HepG2 (cell line): ENCODE measurements around the gene BOLA2B. TPM values are rescaled to one million over a fixed set of nuclear protein-coding genes. Genes with fewer than 3 reads are reported as not detected.

Source experiments
- ARHGAP35 ChIP-seq: sonication (generic); formaldehyde crosslinking; IDR thresholded peaks from 2 replicates; pipeline ENCODE4 v1.9.0; 2022; ENCODE audit warnings: mild to moderate bottlenecking, inconsistent platforms, moderate library complexity, missing genetic modification reagents, borderline replicate concordance
- KDM4B ChIP-seq: sonication (generic); formaldehyde crosslinking; IDR thresholded peaks from 2 replicates; pipeline ENCODE4 v1.4.0; 2020; ENCODE audit warnings: missing genetic modification reagents
- NONO ChIP-seq, 2 experiments: fragments of 450-650 bp in 1 of 2; sonication (generic) in 1 of 2; formaldehyde crosslinking in 1 of 2; IDR thresholded peaks in 1 of 2; conservative IDR thresholded peaks in 1 of 2; 2 replicates each; pipeline versions ENCODE4 v1.6.1 to v1.8.0; 2017 to 2022; ENCODE audit warnings: mild to moderate bottlenecking in 1 of 2, missing genetic modification reagents in 1 of 2, moderate library complexity in 1 of 2
- RBM22 ChIP-seq: fragments of 200-400 bp; formaldehyde crosslinking; optimal IDR thresholded peaks from 2 replicates; pipeline ENCODE3; 2017; ENCODE audit warnings: mild to moderate bottlenecking, low read length, moderate library complexity
- REXO4 ChIP-seq: sonication (generic); formaldehyde crosslinking; IDR thresholded peaks from 2 replicates; pipeline ENCODE4 v1.8.0; 2022; ENCODE audit warnings: missing genetic modification reagents, mild to moderate bottlenecking, borderline replicate concordance
- ZFAT ChIP-seq: sonication (generic); formaldehyde crosslinking; conservative IDR thresholded peaks from 2 replicates; pipeline ENCODE4 v1.8.1; 2023; ENCODE audit warnings: missing genetic modification reagents, inconsistent platforms
- ZKSCAN8 ChIP-seq: IDR thresholded peaks from 2 replicates; pipeline ENCODE4 v1.6.1; 2016; ENCODE audit warnings: borderline replicate concordance, missing genetic modification reagents, missing compliant biosample characterization
- ZNF619 ChIP-seq: sonication (generic); formaldehyde crosslinking; IDR thresholded peaks from 2 replicates; pipeline ENCODE4 v1.4.0; 2020; ENCODE audit warnings: mild to moderate bottlenecking, missing genetic modification reagents
- ZNF709 ChIP-seq: sonication (generic); formaldehyde crosslinking; IDR thresholded peaks from 2 replicates; pipeline ENCODE4 v1.5.0; 2020; ENCODE audit warnings: mild to moderate bottlenecking, missing genetic modification reagents
- ZNF780A ChIP-seq: sonication (generic); formaldehyde crosslinking; IDR thresholded peaks from 2 replicates; pipeline ENCODE4 v1.8.0; 2022; ENCODE audit warnings: mild to moderate bottlenecking, missing genetic modification reagents, moderate library complexity
- polyA plus RNA-seq, 8 experiments: library from polyadenylated mRNA; depleted of rRNA in 3 of 8; stranded (reverse) in 7 of 8; unstranded in 1 of 8; fragments of >200 nt; fragmentation: Illumina TruSeq in 4 of 8; extraction: Trizol in 4 of 8; gene quantifications; 2 replicates each; pipeline versions ENCODE4 v1.2.1 to v1.2.3, GENCODE V29; 2011 to 2016; ENCODE audit warnings: low read depth in 4 of 8, missing spikeins in 1 of 8, mixed read lengths in 1 of 8; ENCODE audit not compliant: insufficient read depth in 1 of 8
- total RNA-seq, 5 experiments: library from RNA; depleted of rRNA; stranded (reverse); fragments of >200 nt; fragmentation: Illumina TruSeq; extraction: Trizol; gene quantifications; 2 replicates each; pipeline ENCODE4 v1.2.3, GENCODE V29; 2016; ENCODE audit warnings: low read depth in 1 of 5
- TF ChIP-seq, protein P1 (sequence below): sonication (generic); formaldehyde crosslinking; IDR thresholded peaks from 2 replicates; pipeline ENCODE4 v1.4.0; 2020; ENCODE audit warnings: missing genetic modification reagents, borderline replicate concordance
- TF ChIP-seq, protein P2 (sequence below): IDR thresholded peaks from 2 replicates; pipeline ENCODE4 v1.6.1; 2016; ENCODE audit warnings: mild to moderate bottlenecking
- TF ChIP-seq, protein P3 (sequence below): sonication (generic); formaldehyde crosslinking; IDR thresholded peaks from 2 replicates; pipeline ENCODE4 v1.4.0; 2020; ENCODE audit warnings: missing genetic modification reagents, borderline replicate concordance
- TF ChIP-seq, protein P4 (sequence below): sonication (generic); formaldehyde crosslinking; IDR thresholded peaks from 2 replicates; pipeline ENCODE4 v1.5.1; 2020; ENCODE audit warnings: missing genetic modification reagents, mild to moderate bottlenecking, borderline replicate concordance

BOLA2B gene
- total and polyA plus RNA-seq, 2 of the 13 experiments (the other 11 are each of a cell fraction or from before 2014, with no cell fraction given): 63.8 to 295 TPM

DNA sequence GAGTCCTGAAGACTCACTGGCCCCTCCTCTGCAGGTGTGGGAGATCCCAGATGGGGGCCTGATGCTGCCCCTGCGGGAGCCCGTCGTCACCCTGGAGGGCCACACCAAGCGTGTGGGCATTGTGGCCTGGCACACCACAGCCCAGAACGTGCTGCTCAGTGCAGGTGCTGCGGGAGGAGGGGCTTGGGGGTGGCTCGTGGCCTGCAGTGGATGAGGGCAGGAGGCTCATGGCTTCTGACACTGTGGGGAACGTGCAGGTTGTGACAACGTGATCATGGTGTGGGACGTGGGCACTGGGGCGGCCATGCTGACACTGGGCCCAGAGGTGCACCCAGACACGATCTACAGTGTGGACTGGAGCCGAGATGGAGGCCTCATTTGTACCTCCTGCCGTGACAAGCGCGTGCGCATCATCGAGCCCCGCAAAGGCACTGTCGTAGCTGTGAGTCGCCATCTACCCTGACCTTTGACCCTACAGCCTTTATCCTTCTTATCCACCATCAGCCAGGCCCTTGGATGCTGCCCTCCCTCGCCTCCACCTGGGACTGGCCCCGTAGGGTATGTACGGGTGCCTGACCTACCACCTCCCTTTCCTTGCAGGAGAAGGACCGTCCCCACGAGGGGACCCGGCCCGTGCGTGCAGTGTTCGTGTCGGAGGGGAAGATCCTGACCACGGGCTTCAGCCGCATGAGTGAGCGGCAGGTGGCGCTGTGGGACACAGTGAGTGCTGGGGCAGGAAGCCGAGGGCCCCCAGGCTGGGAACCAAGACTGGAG is 6.5 kb downstream of the BOLA2B start (continued):
- TF ChIP-seq, protein P1, sequence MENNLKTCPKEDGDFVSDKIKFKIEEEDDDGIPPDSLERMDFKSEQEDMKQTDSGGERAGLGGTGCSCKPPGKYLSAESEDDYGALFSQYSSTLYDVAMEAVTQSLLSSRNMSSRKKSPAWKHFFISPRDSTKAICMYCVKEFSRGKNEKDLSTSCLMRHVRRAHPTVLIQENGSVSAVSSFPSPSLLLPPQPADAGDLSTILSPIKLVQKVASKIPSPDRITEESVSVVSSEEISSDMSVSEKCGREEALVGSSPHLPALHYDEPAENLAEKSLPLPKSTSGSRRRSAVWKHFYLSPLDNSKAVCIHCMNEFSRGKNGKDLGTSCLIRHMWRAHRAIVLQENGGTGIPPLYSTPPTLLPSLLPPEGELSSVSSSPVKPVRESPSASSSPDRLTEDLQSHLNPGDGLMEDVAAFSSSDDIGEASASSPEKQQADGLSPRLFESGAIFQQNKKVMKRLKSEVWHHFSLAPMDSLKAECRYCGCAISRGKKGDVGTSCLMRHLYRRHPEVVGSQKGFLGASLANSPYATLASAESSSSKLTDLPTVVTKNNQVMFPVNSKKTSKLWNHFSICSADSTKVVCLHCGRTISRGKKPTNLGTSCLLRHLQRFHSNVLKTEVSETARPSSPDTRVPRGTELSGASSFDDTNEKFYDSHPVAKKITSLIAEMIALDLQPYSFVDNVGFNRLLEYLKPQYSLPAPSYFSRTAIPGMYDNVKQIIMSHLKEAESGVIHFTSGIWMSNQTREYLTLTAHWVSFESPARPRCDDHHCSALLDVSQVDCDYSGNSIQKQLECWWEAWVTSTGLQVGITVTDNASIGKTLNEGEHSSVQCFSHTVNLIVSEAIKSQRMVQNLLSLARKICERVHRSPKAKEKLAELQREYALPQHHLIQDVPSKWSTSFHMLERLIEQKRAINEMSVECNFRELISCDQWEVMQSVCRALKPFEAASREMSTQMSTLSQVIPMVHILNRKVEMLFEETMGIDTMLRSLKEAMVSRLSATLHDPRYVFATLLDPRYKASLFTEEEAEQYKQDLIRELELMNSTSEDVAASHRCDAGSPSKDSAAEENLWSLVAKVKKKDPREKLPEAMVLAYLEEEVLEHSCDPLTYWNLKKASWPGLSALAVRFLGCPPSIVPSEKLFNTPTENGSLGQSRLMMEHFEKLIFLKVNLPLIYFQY (CRISPR knock-in tag): no peak
- TF ChIP-seq REXO4: no peak
- TF ChIP-seq ZFAT (CRISPR knock-in tag): no peak
- no peak for TF ChIP-seq ARHGAP35 (CRISPR knock-in tag)
- TF ChIP-seq NONO (IDR thresholded peaks at IDR 0.05): no peak
- TF ChIP-seq NONO (CRISPR knock-in tag; conservative IDR thresholded peaks at IDR 0.05): peak; percentile 51; the same call in 1 of the 2 replicates
- TF ChIP-seq, protein P2, sequence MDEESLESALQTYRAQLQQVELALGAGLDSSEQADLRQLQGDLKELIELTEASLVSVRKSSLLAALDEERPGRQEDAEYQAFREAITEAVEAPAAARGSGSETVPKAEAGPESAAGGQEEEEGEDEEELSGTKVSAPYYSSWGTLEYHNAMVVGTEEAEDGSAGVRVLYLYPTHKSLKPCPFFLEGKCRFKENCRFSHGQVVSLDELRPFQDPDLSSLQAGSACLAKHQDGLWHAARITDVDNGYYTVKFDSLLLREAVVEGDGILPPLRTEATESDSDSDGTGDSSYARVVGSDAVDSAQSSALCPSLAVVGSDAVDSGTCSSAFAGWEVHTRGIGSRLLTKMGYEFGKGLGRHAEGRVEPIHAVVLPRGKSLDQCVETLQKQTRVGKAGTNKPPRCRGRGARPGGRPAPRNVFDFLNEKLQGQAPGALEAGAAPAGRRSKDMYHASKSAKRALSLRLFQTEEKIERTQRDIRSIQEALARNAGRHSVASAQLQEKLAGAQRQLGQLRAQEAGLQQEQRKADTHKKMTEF (CRISPR knock-in tag): no peak
- TF ChIP-seq ZNF619: peak; percentile 71; the same call in 1 of the 2 replicates
- TF ChIP-seq ZNF709: no peak
- TF ChIP-seq, protein P3, sequence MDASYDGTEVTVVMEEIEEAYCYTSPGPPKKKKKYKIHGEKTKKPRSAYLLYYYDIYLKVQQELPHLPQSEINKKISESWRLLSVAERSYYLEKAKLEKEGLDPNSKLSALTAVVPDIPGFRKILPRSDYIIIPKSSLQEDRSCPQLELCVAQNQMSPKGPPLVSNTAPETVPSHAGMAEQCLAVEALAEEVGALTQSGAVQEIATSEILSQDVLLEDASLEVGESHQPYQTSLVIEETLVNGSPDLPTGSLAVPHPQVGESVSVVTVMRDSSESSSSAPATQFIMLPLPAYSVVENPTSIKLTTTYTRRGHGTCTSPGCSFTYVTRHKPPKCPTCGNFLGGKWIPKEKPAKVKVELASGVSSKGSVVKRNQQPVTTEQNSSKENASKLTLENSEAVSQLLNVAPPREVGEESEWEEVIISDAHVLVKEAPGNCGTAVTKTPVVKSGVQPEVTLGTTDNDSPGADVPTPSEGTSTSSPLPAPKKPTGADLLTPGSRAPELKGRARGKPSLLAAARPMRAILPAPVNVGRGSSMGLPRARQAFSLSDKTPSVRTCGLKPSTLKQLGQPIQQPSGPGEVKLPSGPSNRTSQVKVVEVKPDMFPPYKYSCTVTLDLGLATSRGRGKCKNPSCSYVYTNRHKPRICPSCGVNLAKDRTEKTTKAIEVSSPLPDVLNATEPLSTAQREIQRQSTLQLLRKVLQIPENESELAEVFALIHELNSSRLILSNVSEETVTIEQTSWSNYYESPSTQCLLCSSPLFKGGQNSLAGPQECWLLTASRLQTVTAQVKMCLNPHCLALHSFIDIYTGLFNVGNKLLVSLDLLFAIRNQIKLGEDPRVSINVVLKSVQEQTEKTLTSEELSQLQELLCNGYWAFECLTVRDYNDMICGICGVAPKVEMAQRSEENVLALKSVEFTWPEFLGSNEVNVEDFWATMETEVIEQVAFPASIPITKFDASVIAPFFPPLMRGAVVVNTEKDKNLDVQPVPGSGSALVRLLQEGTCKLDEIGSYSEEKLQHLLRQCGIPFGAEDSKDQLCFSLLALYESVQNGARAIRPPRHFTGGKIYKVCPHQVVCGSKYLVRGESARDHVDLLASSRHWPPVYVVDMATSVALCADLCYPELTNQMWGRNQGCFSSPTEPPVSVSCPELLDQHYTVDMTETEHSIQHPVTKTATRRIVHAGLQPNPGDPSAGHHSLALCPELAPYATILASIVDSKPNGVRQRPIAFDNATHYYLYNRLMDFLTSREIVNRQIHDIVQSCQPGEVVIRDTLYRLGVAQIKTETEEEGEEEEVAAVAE: no peak
- no peak for TF ChIP-seq KDM4B (CRISPR knock-in tag)
- TF ChIP-seq, protein P4, sequence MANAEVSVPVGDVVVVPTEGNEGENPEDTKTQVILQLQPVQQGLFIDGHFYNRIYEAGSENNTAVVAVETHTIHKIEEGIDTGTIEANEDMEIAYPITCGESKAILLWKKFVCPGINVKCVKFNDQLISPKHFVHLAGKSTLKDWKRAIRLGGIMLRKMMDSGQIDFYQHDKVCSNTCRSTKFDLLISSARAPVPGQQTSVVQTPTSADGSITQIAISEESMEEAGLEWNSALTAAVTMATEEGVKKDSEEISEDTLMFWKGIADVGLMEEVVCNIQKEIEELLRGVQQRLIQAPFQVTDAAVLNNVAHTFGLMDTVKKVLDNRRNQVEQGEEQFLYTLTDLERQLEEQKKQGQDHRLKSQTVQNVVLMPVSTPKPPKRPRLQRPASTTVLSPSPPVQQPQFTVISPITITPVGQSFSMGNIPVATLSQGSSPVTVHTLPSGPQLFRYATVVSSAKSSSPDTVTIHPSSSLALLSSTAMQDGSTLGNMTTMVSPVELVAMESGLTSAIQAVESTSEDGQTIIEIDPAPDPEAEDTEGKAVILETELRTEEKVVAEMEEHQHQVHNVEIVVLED (CRISPR knock-in tag): no peak
- TF ChIP-seq ZNF780A: no peak
- peak; percentile 26 for TF ChIP-seq RBM22
- TF ChIP-seq ZKSCAN8 (CRISPR knock-in tag): no peak
